SK-N-MC (cell line): ENCODE measurements around the gene LCE2C.
"Not testable (repeated sequence)": the region's sequence is repeated elsewhere in the genome, so short reads cannot be mapped to it uniquely, and the experiment has no call there.

Source experiments
- DNase-seq: peaks from one replicate; pipeline ENCODE4 v3.0.0-alpha.2; 2011; ENCODE audit warnings: low read depth, low spot score
- H3K27ac ChIP-seq: fragments of 200-600 bp; sonication (generic); 2 replicates; pipeline ENCODE4 v1.5.1; 2016; ENCODE audit warnings: mixed run types
- H3K36me3 ChIP-seq: fragments of 200-600 bp; sonication (generic); 2 replicates; pipeline ENCODE4 v1.6.1; 2017; ENCODE audit warnings: antibody characterized with exemption, low read length, mixed read lengths; ENCODE audit not compliant: insufficient read depth
- H3K4me3 ChIP-seq: fragments of 200-600 bp; sonication (generic); 2 replicates; pipeline ENCODE4 v1.5.1; 2016
- H3K9ac ChIP-seq: fragments of 200-600 bp; sonication (generic); 2 replicates; pipeline ENCODE4 v1.8.0; 2017; ENCODE audit warnings: mixed run types, mixed read lengths; ENCODE audit not compliant: insufficient read length
- H3K9me3 ChIP-seq: fragments of 200-600 bp; sonication (generic); 2 replicates; pipeline ENCODE4 v1.6.1; 2017; ENCODE audit warnings: low read depth, mild to moderate bottlenecking, antibody characterized with exemption, low read length, moderate library complexity, mixed read lengths
- EZH2 ChIP-seq: fragments of 200-600 bp; sonication (generic); IDR thresholded peaks from one replicate; pipeline ENCODE4 v1.6.1; 2017; ENCODE audit warnings: antibody characterized with exemption
- FOXP2 ChIP-seq: optimal IDR thresholded peaks from 2 replicates; pipeline ENCODE3; 2011; ENCODE audit warnings: mild to moderate bottlenecking, moderate library complexity; ENCODE audit not compliant: insufficient read depth; ENCODE audit errors: extremely low read length, control extremely low read depth
- POLR2AphosphoS5 ChIP-seq: IDR thresholded peaks from 2 replicates; pipeline ENCODE4 v1.6.1; 2012; ENCODE audit warnings: mild to moderate bottlenecking, low read depth, low read length, borderline replicate concordance

The LCE2C gene

GRCh38 chr1:152674983-152675382 is at the start of gene LCE2C:
LCE2C (plus strand) TSS chr1:152675279; CDS start chr1:152676016, 737 bp downstream.
- H3K27ac ChIP-seq, H3K9me3 ChIP-seq, DNase-seq, H3K9ac ChIP-seq, H3K4me3 ChIP-seq, H3K36me3 ChIP-seq: not testable (repeated sequence)

- H3K9me3 ChIP-seq: no peaks in the 10 kb centered on the region
- DNase-seq: no peak
- H3K27ac ChIP-seq: no peak overlapping the region
- H3K9ac ChIP-seq: no peak overlapping the region
- H3K36me3 ChIP-seq: no peaks in the 10 kb centered on the region
- TF ChIP-seq EZH2 (no peak), FOXP2 (no peak), POLR2AphosphoS5 (no peak)
- H3K4me3 ChIP-seq: no peak overlapping the region
Measured at GRCh38 chr1:152626744-152627143, 48.3 kb upstream of the LCE2C start.

- H3K4me3 ChIP-seq: no peak overlapping the region
- no peak overlapping the region for H3K9ac ChIP-seq
- no peak for DNase-seq
- no peak for TF ChIP-seq FOXP2
- H3K9me3 ChIP-seq: no peaks in the 10 kb centered on the region
- H3K36me3 ChIP-seq: no peaks in the 10 kb centered on the region
- H3K27ac ChIP-seq: no peak overlapping the region
Measured at GRCh38 chr1:152630596-152630995, 44.5 kb upstream of the LCE2C start.

- no peak overlapping the region for H3K27ac ChIP-seq
- H3K9ac ChIP-seq: no peak overlapping the region
- H3K36me3 ChIP-seq: no peaks in the 10 kb centered on the region
- H3K4me3 ChIP-seq: no peak overlapping the region
- TF ChIP-seq EZH2: no peak
- TF ChIP-seq FOXP2: no peak
- TF ChIP-seq POLR2AphosphoS5: no peak
- DNase-seq: no peak
- no peaks in the 10 kb centered on the region for H3K9me3 ChIP-seq
Measured at GRCh38 chr1:152640351-152640750, 34.7 kb upstream of the LCE2C start.

- no peak overlapping the region for H3K9ac ChIP-seq
- no peak overlapping the region for H3K4me3 ChIP-seq
- no peak for DNase-seq
- H3K9me3 ChIP-seq: no peaks in the 10 kb centered on the region
- no peaks in the 10 kb centered on the region for H3K36me3 ChIP-seq
- TF ChIP-seq POLR2AphosphoS5 (no peak), FOXP2 (no peak), EZH2 (no peak)
- H3K27ac ChIP-seq: no peak overlapping the region
Measured at GRCh38 chr1:152643945-152644344, 31.1 kb upstream of the LCE2C start.

- no peak for DNase-seq
- TF ChIP-seq POLR2AphosphoS5 (no peak), FOXP2 (no peak), EZH2 (no peak)
- no peak overlapping the region for H3K27ac ChIP-seq
- H3K9me3 ChIP-seq: no peaks in the 10 kb centered on the region
- H3K36me3 ChIP-seq: no peaks in the 10 kb centered on the region
- no peak overlapping the region for H3K9ac ChIP-seq
- no peak overlapping the region for H3K4me3 ChIP-seq
Measured at GRCh38 chr1:152645146-152645545, 29.9 kb upstream of the LCE2C start.

GRCh38 chr1:152646656-152647055 is 28.4 kb upstream of the LCE2C start:
- no peak overlapping the region for H3K9ac ChIP-seq
- no peak overlapping the region for H3K27ac ChIP-seq
- no peaks in the 10 kb centered on the region for H3K36me3 ChIP-seq
- H3K4me3 ChIP-seq: no peak overlapping the region
- DNase-seq: no peak
- no peaks in the 10 kb centered on the region for H3K9me3 ChIP-seq
- TF ChIP-seq POLR2AphosphoS5: no peak
- TF ChIP-seq EZH2: no peak
- no peak for TF ChIP-seq FOXP2

GRCh38 chr1:152654110-152654509 is 21.0 kb upstream of the LCE2C start:
- DNase-seq: no peak
- no peak overlapping the region for H3K9ac ChIP-seq
- H3K36me3 ChIP-seq: no peaks in the 10 kb centered on the region
- no peaks in the 10 kb centered on the region for H3K9me3 ChIP-seq
- TF ChIP-seq FOXP2: no peak
- TF ChIP-seq POLR2AphosphoS5: no peak
- TF ChIP-seq EZH2: no peak
- H3K27ac ChIP-seq: no peak overlapping the region
- no peak overlapping the region for H3K4me3 ChIP-seq

- DNase-seq: no peak
- Histone ChIP-seq H3K27ac (no peak overlapping the region), H3K9me3 (no peaks in the 10 kb centered on the region), H3K36me3 (no peaks in the 10 kb centered on the region), H3K9ac (no peak overlapping the region), H3K4me3 (no peak overlapping the region)
- TF ChIP-seq EZH2 (no peak), POLR2AphosphoS5 (no peak), FOXP2 (no peak)
Measured at GRCh38 chr1:152656459-152656858, 18.6 kb upstream of the LCE2C start.

GRCh38 chr1:152657677-152658076 is 17.4 kb upstream of the LCE2C start:
- Histone ChIP-seq H3K27ac (no peak overlapping the region), H3K9ac (no peak overlapping the region), H3K4me3 (no peak overlapping the region), H3K36me3 (no peaks in the 10 kb centered on the region), H3K9me3 (no peaks in the 10 kb centered on the region)
- no peak for DNase-seq
- TF ChIP-seq FOXP2 (no peak), POLR2AphosphoS5 (no peak), EZH2 (no peak)

GRCh38 chr1:152658649-152659048 is 16.4 kb upstream of the LCE2C start:
- TF ChIP-seq EZH2: no peak
- TF ChIP-seq POLR2AphosphoS5: no peak
- TF ChIP-seq FOXP2: no peak
- no peaks in the 10 kb centered on the region for H3K36me3 ChIP-seq
- no peak overlapping the region for H3K9ac ChIP-seq
- no peak for DNase-seq
- no peaks in the 10 kb centered on the region for H3K9me3 ChIP-seq
- no peak overlapping the region for H3K4me3 ChIP-seq
- H3K27ac ChIP-seq: no peak overlapping the region
